ENCODE data around the gene HTR2B. TPM values are rescaled to one million over a fixed set of nuclear protein-coding genes. Genes with fewer than 3 reads are reported as not detected.

Gene HTR2B
- not detected for total RNA-seq
- under 1 TPM in 2 of 3 donors, not detected in 1; 0.08 to 0.15 TPM for polyA plus RNA-seq
- total RNA-seq = 0 reads per million in 6 experiments

DNA sequence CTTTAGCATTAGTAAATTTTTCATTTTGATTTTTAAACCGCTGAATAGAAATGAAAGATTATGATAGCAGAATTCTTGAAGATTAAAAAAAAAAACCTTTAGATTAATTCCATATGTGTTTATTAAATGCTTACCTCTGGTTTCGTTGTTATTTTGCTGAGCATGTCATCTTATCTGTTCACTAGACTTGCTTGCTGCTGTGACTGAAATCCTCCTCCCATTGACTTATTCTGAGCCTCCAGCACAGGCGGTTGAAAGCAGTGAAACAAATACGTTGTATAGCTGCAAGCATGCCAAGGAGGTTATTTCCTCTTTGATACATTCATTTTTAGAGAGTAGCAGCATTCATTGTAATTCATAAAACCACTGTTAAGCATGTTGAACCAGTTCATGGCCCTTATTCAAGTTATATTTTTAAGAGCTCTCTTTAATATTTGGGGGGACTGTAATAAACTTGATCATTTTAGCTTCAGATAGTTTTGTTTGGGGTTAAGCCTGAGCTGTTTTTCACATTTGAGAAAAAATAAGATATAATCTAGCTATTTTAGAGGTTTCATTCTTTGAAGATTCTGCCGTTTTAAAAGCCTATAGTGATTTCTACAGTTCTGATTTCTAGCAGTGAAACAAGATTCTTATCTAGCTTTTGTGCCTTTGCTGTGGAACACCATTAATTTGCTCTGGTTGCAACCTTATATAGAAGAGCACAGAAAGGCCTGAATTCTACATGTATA, at the start of gene HTR2B:
Gene HTR2B, minus strand, starts transcription at position 205 of the 731 bp plus-strand sequence. CDS start 1,278 bp downstream, outside the sequence.
- H3K9me3 Mint-ChIP-seq = no peaks in the 10 kb centered on the region
- H3K4me3 Mint-ChIP-seq = peak within 1 kb of the TSS in 2 of 10 donors; percentile 41 to 69
- POLR2A ChIA-PET = no interaction called here
- H3K36me3 Mint-ChIP-seq = peaks cover 0 to 9% (median 0%) of the 10 kb centered on the region in 3 donors
- no peak for ATAC-seq
- H3K27me3 Mint-ChIP-seq = no peaks in the 10 kb centered on the region
- H3K27ac Mint-ChIP-seq = peak within 1 kb of the TSS in 5 of 10 donors; percentile 3 to 78 (median 40)
- peaks cover 11 to 15% (median 13%) of the 10 kb centered on the region in 4 donors for H3K4me1 Mint-ChIP-seq
- DNase-seq = no peak

DNA sequence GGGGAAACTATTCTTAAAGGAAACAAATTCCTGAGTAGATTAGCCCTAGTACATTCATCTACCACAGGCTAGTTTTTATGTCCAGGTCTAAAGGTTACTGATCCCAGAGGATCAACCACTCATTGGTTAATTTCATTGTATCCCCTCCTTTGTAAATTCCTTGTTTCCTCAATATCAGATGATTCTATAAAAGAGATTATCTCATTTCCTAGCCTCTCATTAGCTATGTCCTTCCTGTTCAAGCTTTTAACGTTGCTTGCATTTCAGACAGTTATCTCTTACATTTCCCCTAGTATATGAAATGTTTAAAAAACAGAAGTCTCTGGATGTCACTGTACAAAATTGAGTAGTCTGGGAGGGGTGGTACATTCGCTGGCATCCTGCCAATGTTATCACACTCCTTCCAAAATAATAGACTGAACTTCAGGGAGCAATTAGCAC, 49.4 kb upstream of the HTR2B start:
- Mint-ChIP-seq H3K4me1 (peaks cover 0 to 9% (median 4%) of the 10 kb centered on the region in 4 donors), H3K27ac (peak overlapping the region in 1 of 10 donors; percentile 43), H3K9me3 (no peaks in the 10 kb centered on the region), H3K27me3 (no peaks in the 10 kb centered on the region), H3K36me3 (peaks cover 0 to 57% (median 8%) of the 10 kb centered on the region in 3 donors), H3K4me3 (no peak overlapping the region)
- POLR2A ChIA-PET = no interaction called here
- DNase-seq = no peak
- ATAC-seq = no peak

DNA sequence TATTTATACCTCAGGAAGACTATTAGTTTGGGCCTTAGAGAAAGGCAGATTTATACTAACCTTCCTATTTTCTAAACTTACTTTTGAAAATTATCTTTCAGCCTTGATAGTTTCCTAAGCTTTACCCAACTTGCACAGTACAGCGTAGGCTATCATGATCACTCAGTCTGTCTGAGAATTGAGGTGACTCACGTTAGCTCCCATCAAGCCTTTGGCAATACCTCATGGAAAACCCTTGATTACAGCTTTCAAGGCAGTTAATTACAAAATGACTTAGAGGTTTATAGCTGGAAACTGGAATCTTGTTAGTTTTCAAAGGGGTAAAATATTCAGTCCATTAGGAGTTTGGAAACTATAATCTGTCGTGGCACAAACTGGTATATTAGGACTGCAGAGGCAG, 47.2 kb upstream of the HTR2B start:
- peaks cover 0 to 78% (median 8%) of the 10 kb centered on the region in 3 donors for H3K36me3 Mint-ChIP-seq
- no peaks in the 10 kb centered on the region for H3K27me3 Mint-ChIP-seq
- no peak overlapping the region for H3K4me3 Mint-ChIP-seq
- DNase-seq (no peak), ATAC-seq (no peak)
- H3K4me1 Mint-ChIP-seq = peaks cover 0 to 6% (median 2%) of the 10 kb centered on the region in 4 donors
- POLR2A ChIA-PET = no interaction called here
- no peaks in the 10 kb centered on the region for H3K9me3 Mint-ChIP-seq
- no peak overlapping the region for H3K27ac Mint-ChIP-seq

DNA sequence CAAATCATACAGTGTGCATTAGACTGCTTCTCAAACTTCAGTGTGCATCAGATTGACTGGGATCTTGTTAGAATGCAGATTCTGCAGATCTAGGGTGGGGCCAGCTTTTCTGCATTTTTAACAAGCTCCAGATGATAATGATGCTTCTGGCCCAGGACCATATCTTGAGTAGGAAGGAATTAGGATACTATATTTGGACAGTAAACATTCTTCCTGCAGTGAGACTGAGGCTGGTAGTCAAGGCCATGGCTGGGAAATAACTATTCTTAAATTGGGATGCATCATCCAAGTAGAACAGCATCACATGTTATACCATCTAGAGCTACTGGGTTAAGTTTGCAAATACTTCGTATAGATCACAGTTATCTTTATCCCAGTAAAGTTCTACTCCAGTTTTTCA, 45.2 kb upstream of the HTR2B start:
- H3K36me3 Mint-ChIP-seq = peaks cover 0 to 87% (median 6%) of the 10 kb centered on the region in 3 donors
- DNase-seq = no peak
- no peaks in the 10 kb centered on the region for H3K4me1 Mint-ChIP-seq
- no peak for ATAC-seq
- H3K9me3 Mint-ChIP-seq = no peaks in the 10 kb centered on the region
- no peak overlapping the region for H3K27ac Mint-ChIP-seq
- POLR2A ChIA-PET = no interaction called here
- H3K27me3 Mint-ChIP-seq = no peaks in the 10 kb centered on the region
- no peak overlapping the region for H3K4me3 Mint-ChIP-seq

DNA sequence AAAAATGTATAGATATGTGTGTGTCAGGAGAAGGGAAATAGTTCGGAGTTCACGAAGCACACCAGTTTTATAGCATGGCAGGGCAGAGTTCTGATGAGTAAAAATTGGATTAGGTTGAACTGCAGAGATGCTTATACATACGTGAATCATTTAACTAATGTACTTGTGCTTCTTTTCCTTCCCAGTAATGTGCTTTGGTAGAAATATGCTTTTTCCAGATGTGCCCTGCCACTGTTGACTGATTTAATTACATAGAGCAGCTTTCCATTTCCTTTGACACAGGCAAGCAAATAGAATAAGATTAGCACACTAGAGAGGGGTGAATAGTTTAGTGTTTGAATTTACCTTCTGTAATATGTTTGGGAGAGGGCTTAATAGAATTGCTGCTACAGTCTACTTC, 44.6 kb upstream of the HTR2B start:
- Mint-ChIP-seq H3K27ac (peak overlapping the region in 3 of 10 donors; percentile 26 to 67 (median 55)), H3K4me3 (no peak overlapping the region), H3K36me3 (peaks cover 0 to 88% (median 8%) of the 10 kb centered on the region in 3 donors), H3K9me3 (no peaks in the 10 kb centered on the region), H3K27me3 (no peaks in the 10 kb centered on the region), H3K4me1 (no peaks in the 10 kb centered on the region)
- no peak for DNase-seq
- no peak for ATAC-seq
- POLR2A ChIA-PET = no interaction called here

DNA sequence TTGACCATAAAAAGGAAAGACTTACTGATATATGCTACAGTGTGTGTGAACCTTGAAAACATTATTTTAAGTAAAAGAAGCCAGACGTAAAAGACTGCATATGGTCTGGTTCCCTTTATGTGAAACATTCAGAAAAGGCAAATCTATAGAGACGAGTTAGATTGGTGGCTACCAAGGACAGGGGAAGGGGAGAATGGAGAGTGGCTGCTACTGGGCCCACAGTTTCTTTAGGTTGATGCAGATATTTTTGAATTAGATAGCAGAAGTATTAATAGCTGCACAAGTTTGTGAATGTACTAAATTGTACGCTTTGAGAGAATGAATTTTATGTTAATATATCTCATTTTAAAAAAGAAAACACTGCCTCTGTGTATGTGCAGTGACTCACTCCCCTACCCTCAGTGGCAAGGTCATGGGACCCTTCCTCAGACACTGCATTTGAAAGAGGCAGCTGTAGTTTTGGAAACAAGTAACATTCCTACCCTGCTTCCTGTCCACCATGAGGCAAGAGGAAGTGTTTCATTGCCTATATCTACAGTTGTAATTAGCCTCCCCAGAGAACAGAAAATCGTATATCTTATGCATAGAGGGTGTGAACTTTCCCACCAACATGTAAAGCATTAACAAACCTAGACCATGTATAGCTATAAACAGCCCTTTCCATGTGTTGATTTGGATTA, 43.8 kb upstream of the HTR2B start:
- Mint-ChIP-seq H3K4me3 (no peak overlapping the region), H3K36me3 (peaks cover 0 to 89% (median 8%) of the 10 kb centered on the region in 3 donors), H3K4me1 (no peaks in the 10 kb centered on the region), H3K27ac (peak overlapping the region in 3 of 10 donors; percentile 6 to 42 (median 40)), H3K27me3 (no peaks in the 10 kb centered on the region), H3K9me3 (no peaks in the 10 kb centered on the region)
- ATAC-seq (no peak), DNase-seq (no peak)
- POLR2A ChIA-PET = no interaction called here

DNA sequence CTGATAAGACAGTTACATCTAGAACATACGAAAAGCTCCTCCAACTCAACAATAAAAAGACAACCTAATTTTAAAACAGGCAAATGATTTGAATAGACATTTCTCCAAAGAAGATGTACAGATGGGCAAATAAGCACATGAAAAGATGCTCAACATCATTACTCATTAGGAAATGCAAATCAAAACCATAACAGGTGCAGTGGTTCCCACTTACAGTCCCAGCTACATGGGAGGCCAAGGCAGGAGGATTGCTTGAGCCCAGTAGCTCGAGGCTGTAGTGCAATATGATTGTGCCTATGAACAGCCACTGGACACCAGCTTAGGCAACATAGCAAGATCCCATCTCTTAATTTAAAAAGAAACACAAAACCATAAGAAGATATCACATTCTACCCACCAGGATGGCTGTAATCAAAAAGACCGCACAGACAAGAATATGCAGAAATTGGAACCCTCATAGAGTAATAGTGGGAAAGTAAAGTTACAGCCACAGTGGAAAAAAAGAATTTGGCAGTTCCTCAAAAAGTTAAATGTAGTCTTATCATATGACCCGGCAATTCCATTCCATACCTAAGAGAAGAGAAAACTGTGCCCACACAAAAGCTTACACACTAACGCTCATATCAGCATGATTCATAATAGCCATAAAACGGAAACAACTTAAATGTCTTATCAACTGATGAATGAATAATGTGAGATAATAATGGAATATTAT, 43.1 kb upstream of the HTR2B start:
- peaks cover 0 to 93% (median 8%) of the 10 kb centered on the region in 3 donors for H3K36me3 Mint-ChIP-seq
- no peaks in the 10 kb centered on the region for H3K4me1 Mint-ChIP-seq
- H3K9me3 Mint-ChIP-seq = no peaks in the 10 kb centered on the region
- ATAC-seq (no peak), DNase-seq (no peak)
- H3K4me3 Mint-ChIP-seq = no peak overlapping the region
- no peaks in the 10 kb centered on the region for H3K27me3 Mint-ChIP-seq
- peak overlapping the region in 4 of 10 donors; percentile 2 to 42 (median 23) for H3K27ac Mint-ChIP-seq
- POLR2A ChIA-PET = no interaction called here

DNA sequence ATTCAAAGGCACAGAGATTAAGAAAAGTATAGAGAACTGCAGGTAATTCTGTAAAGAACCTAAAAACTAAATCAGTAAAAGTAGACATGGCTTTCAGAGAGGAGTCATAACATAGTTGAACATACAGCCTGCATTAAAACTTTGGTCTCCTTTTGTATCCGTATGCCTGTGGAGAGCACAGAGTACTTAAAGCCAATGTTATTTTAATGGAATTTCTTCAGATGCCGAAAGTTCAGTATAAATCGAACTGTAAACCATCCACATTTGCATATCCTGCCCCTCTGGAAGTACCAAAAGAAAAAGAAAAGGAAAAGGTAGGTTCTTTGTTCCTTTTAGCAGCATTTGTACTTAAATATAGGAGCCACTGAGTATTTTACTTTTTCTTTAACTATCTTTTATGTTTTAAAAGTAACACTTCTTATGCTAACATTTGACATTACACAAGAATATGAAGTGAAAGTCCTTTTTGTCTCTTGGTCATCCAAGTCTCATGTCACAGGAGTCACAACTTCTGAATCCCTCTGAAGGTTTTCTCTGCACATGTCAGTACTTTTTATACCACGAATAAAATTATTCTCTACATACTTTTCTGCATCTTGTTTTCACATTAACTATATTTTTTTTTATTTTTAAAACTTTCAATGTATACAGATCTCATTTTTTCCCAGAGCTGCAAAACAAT, 38.7 kb upstream of the HTR2B start:
- Mint-ChIP-seq H3K36me3 (peaks cover 6 to 74% (median 8%) of the 10 kb centered on the region in 3 donors), H3K4me1 (peaks cover 4 to 18% (median 10%) of the 10 kb centered on the region in 4 donors), H3K27ac (peak overlapping the region in 1 of 10 donors; percentile 61), H3K27me3 (no peaks in the 10 kb centered on the region), H3K4me3 (no peak overlapping the region), H3K9me3 (no peaks in the 10 kb centered on the region)
- POLR2A ChIA-PET = no interaction called here
- no peak for ATAC-seq
- no peak for DNase-seq

DNA sequence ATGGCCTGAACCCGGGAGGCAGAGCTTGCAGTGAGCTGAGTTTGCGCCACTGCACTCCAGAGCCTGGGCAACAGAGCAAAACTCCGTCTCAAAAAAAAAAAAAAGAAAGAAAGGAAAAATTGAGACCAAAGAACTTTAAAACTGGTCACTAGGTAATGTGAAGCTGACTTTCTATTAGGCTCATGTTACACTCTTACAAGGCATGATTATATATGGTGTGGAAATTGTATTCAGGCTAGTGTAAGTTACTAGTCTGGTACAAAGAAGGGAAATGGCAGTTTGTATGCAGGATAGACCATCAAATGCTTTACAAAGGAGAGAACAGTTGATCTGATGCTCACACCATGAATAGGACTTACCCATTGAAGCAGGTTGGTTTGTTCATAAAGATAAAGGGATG, 38.2 kb upstream of the HTR2B start:
- no peak for ATAC-seq
- Mint-ChIP-seq H3K36me3 (peaks cover 6 to 73% (median 8%) of the 10 kb centered on the region in 3 donors), H3K9me3 (no peaks in the 10 kb centered on the region), H3K27me3 (no peaks in the 10 kb centered on the region), H3K4me1 (peaks cover 4 to 18% (median 10%) of the 10 kb centered on the region in 4 donors), H3K27ac (peak overlapping the region in 1 of 10 donors; percentile 61), H3K4me3 (no peak overlapping the region)
- POLR2A ChIA-PET = no interaction called here
- no peak for DNase-seq

DNA sequence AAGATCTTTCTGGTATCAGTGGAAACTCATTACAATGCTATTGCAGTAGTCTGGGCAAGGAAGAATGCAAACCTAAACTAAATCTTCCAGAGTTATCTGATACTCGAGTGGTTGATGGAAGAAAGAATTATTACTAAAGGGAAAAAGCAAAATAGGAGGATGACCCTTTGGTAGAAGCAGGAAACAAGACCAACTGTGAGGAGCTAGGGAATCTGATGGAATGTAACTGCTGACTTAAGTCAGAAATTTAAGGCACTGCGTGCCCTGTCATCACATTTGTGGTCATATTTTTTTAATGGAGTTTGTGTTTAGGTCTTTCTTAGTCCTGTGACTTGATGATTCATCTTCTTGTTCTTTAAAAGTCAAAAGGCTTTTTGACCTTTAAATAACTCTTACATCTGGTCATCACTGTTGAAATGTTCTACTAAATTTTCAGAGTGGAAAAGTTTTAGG, 37.1 kb upstream of the HTR2B start:
- peaks cover 4 to 18% (median 10%) of the 10 kb centered on the region in 4 donors for H3K4me1 Mint-ChIP-seq
- POLR2A ChIA-PET = interaction anchor here (0.7 kb wide), 1 partner anchor 82 kb away, joined by 3 read pairs; no protein-coding TSS in a partner anchor
- peak overlapping the region in 2 of 10 donors; percentile 19 to 36 for H3K27ac Mint-ChIP-seq

DNA sequence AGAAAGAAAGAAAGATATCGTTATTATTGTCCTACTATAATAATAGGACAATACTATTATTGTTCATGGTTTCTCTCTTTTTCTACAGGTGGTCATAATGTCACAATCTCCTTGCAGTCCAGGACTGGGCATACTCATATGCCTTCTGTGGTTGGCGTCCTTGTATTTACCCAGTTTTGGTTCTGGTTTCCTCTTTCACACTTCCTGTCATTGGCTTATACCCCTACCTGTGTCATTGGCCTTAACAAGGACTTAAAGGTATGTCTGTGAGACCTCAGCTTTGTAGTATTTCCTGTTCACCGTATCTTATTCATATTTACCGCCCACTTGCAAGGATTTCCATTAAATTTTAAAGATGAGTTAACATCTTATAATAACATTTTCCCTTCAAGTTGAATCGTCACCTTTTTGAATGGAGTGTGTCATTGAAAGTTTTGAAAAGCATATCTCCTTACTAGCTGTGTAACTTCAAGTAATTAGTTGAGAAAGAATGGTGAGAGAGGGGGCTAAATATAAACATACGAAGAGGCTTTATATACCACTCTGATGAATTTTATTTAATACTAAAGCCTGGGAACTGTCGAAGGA, 36.5 kb upstream of the HTR2B start:
- H3K36me3 Mint-ChIP-seq = peaks cover 6 to 66% (median 8%) of the 10 kb centered on the region in 3 donors
- H3K27ac Mint-ChIP-seq = peak overlapping the region in 5 of 10 donors; percentile 2 to 40 (median 33)
- DNase-seq (no peak), ATAC-seq (no peak)
- POLR2A ChIA-PET = no interaction called here
- no peak overlapping the region for H3K4me3 Mint-ChIP-seq
- peaks cover 4 to 18% (median 10%) of the 10 kb centered on the region in 4 donors for H3K4me1 Mint-ChIP-seq
- no peaks in the 10 kb centered on the region for H3K27me3 Mint-ChIP-seq
- H3K9me3 Mint-ChIP-seq = no peaks in the 10 kb centered on the region

More for the DNA sequence above, 37.1 kb upstream of the HTR2B start:
- no peak for ATAC-seq
- Mint-ChIP-seq H3K27me3 (no peaks in the 10 kb centered on the region), H3K9me3 (no peaks in the 10 kb centered on the region), H3K4me3 (no peak overlapping the region), H3K36me3 (peaks cover 6 to 69% (median 8%) of the 10 kb centered on the region in 3 donors)
- no peak for DNase-seq

DNA sequence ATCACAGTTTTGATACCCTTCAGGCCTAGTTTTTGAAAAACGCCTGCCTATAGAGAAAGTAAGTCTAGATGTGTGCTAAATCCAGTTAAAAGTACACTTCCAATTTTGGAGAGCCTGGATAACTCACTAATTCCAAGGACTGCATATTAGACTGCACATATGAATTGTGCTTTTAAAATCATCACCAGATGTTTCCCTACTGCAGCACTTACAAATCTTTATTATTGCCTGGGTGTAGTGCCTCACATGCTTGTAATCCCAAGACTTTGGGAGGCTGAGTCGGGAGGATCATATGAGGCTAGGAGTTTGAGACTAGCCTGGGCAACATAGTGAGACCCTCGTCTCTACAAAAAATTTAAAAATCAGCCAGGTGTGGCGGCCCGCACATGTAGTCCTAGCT, 35.9 kb upstream of the HTR2B start:
- Mint-ChIP-seq H3K9me3 (no peaks in the 10 kb centered on the region), H3K27me3 (no peaks in the 10 kb centered on the region), H3K27ac (peak overlapping the region in 2 of 10 donors; percentile 18 to 33), H3K36me3 (peaks cover 6 to 65% (median 8%) of the 10 kb centered on the region in 3 donors), H3K4me1 (peaks cover 4 to 18% (median 10%) of the 10 kb centered on the region in 4 donors), H3K4me3 (no peak overlapping the region)
- POLR2A ChIA-PET = no interaction called here
- no peak for ATAC-seq
- DNase-seq = no peak
